Right lobe of liver (tissue), 6 donors: ENCODE measurements around the gene MGME1. TPM values are rescaled to one million over a fixed set of nuclear protein-coding genes. Genes with fewer than 3 reads are reported as not detected.

Source experiments
- ATAC-seq, 4 donors: fragments of 200-7000 bp; cut with Tn5 transposase; one replicate each; pipeline ENCODE4 v1.9.1; 2020; ENCODE audit warnings: mild to moderate bottlenecking in 4 of 4, moderate library complexity in 4 of 4
- DNase-seq, 3 donors: peaks; one replicate each; pipeline ENCODE4 v3.0.0-alpha.2; 2020
- H3K27ac ChIP-seq, 3 donors: fragments of 200-600 bp; one replicate each; pipeline ENCODE4 v1.8.0; 2022
- H3K27me3 ChIP-seq, 2 donors: fragments of 200-600 bp; one replicate each; pipeline ENCODE4 v1.8.0; 2022
- H3K36me3 ChIP-seq, 4 donors: fragments of 200-600 bp; sonication (generic) in 1 of 4; one replicate each; pipeline versions ENCODE4 v1.5.1 to v1.8.0; 2017 to 2022; ENCODE audit warnings: control low read depth in 1 of 4
- H3K4me1 ChIP-seq, 4 donors: fragments of 200-600 bp; sonication (generic) in 1 of 4; one replicate each; pipeline versions ENCODE4 v1.5.1 to v1.8.0; 2017 to 2022; ENCODE audit warnings: control low read depth in 1 of 4
- H3K4me3 ChIP-seq, 3 donors: fragments of 200-600 bp; one replicate each; pipeline ENCODE4 v1.8.0; 2022
- H3K9me3 ChIP-seq, 4 donors: fragments of 200-600 bp; sonication (generic) in 1 of 4; one replicate each; pipeline versions ENCODE4 v1.5.1 to v1.8.0; 2017 to 2022; ENCODE audit warnings: control low read depth in 1 of 4
- POLR2A ChIP-seq: fragments of 450-650 bp; IDR thresholded peaks from one replicate; pipeline ENCODE4 v1.6.1; 2017; ENCODE audit warnings: antibody characterized with exemption, mild to moderate bottlenecking
- WGBS: methylation state at CpG from one replicate; pipeline ENCODE4 v1.1.6; 2018; ENCODE audit warnings: low coverage, low lambda C conversion rate; ENCODE audit not compliant: insufficient coverage; ENCODE audit errors: missing lambda C conversion rate; 5-methylcytosine and 5-hydroxymethylcytosine counted together
- intact Hi-C, 2 donors: fragments of 100-400 bp; cut with DNase I; formaldehyde crosslinking; loops; one replicate each; pipeline versions ENCODE4 v1.11.2 to v1.14.1; 2022
- total RNA-seq, 6 experiments: library from RNA; depleted of rRNA in 2 of 6; stranded (reverse); fragments of >200 nt in 2 of 6; fragmentation: NEBNext Ultra II Directional in 3 of 6; extraction: Animal tissue kit (Norgen Biotek cat#: 25700) in 3 of 6; gene quantifications; one replicate each; pipeline versions ENCODE4 v1.1.0 to v1.2.4, GENCODE V29; 2016 to 2023
- TF ChIP-seq, protein P1 (sequence below), 4 donors: fragments of 200-600 bp in 3 of 4; fragments of 450-650 bp in 1 of 4; IDR thresholded peaks; one replicate each; pipeline versions ENCODE4 v1.5.1 to v1.8.0; 2016 to 2022; ENCODE audit warnings: antibody characterized with exemption in 4 of 4, mild to moderate bottlenecking in 2 of 4
- donor health status: DM: no; HTN: yes; CAD: no.
- donor health status: DM: no; HTN: no; CAD: no.
- donor health status: DM: no; HTN: no; CAD: no.
- donor health status: DM: no; HTN: yes; CAD: no.
- donor health status: DM: no; HTN: yes; CAD: no.

MGME1 gene
- total RNA-seq, 6 experiments from 2014 or later = 6.0 to 8.4 (median 7.5) TPM

DNA sequence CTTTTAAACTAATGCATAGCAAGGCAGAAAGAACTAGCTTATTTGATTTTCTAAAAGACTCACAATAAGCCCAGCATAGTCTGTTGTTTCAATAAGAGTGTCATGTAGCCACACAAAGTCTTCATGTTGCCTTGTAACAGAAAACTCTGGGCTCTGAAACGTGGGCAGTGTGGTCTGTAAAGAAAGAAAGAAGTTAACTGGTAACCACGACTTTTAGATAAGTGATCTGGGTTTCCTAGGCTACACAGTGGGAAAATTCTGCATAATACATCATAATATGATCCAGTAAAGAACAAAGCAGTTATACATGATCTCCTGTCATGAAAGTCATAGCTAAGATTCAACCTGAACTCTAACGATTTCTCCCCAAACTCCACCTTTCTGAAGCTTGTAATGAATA is 13.5 kb upstream of the MGME1 start:
- Histone ChIP-seq H3K4me3 (no peak overlapping the region), H3K36me3 (peaks cover 0 to 52% (median 22%) of the 10 kb centered on the region in 4 donors), H3K9me3 (no peaks in the 10 kb centered on the region), H3K4me1 (peaks cover 0 to 38% (median 12%) of the 10 kb centered on the region in 4 donors), H3K27me3 (no peaks in the 10 kb centered on the region), H3K27ac (no peak overlapping the region)
- intact Hi-C loops = no loop called here
- ATAC-seq (no peak), DNase-seq (no peak)
- 38% methylated on average over 3 of the region's 3 CpGs for WGBS
- no peak for TF ChIP-seq POLR2A
- TF ChIP-seq, protein P1, sequence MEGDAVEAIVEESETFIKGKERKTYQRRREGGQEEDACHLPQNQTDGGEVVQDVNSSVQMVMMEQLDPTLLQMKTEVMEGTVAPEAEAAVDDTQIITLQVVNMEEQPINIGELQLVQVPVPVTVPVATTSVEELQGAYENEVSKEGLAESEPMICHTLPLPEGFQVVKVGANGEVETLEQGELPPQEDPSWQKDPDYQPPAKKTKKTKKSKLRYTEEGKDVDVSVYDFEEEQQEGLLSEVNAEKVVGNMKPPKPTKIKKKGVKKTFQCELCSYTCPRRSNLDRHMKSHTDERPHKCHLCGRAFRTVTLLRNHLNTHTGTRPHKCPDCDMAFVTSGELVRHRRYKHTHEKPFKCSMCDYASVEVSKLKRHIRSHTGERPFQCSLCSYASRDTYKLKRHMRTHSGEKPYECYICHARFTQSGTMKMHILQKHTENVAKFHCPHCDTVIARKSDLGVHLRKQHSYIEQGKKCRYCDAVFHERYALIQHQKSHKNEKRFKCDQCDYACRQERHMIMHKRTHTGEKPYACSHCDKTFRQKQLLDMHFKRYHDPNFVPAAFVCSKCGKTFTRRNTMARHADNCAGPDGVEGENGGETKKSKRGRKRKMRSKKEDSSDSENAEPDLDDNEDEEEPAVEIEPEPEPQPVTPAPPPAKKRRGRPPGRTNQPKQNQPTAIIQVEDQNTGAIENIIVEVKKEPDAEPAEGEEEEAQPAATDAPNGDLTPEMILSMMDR (IDR thresholded peaks at IDR 0.05) = no peak

DNA sequence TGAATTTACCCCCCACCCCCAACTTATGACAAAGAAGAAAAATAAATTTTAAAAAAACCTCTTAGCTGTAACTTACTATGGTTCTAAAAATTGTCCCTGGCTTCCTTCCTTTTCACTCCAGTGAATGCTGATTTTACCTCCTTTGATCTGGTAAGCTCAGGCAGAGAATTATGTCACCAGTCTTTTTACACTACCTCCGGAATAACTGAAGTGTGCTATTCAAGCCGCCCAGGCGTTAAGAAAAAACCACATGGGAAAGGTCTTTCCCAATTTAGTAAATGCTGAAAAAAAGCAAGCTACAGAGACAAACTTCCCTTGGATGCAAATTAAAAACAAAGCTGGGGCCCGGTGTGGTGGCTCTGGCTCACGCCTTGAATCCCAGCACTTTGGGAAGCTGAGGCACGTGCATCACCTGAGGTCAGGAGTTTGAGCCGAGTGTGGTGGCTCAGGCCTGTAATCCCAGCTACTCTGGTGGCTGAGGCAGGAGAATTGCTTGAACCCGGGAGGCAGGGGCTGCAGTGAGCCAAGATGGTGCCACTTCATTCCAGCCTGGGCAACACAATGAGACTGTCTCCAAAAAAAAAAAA is 12.6 kb upstream of the MGME1 start:
- Histone ChIP-seq H3K36me3 (peaks cover 0 to 43% (median 15%) of the 10 kb centered on the region in 4 donors), H3K4me1 (peaks cover 0 to 44% (median 17%) of the 10 kb centered on the region in 4 donors), H3K4me3 (no peak overlapping the region), H3K27ac (no peak overlapping the region), H3K27me3 (no peaks in the 10 kb centered on the region), H3K9me3 (no peaks in the 10 kb centered on the region)
- WGBS = 70% methylated on average over 8 of the region's 8 CpGs
- no peak for DNase-seq
- TF ChIP-seq, protein P1 (IDR thresholded peaks at IDR 0.05) = no peak
- no peak for TF ChIP-seq POLR2A
- intact Hi-C loops = no loop called here
- ATAC-seq = no peak

DNA sequence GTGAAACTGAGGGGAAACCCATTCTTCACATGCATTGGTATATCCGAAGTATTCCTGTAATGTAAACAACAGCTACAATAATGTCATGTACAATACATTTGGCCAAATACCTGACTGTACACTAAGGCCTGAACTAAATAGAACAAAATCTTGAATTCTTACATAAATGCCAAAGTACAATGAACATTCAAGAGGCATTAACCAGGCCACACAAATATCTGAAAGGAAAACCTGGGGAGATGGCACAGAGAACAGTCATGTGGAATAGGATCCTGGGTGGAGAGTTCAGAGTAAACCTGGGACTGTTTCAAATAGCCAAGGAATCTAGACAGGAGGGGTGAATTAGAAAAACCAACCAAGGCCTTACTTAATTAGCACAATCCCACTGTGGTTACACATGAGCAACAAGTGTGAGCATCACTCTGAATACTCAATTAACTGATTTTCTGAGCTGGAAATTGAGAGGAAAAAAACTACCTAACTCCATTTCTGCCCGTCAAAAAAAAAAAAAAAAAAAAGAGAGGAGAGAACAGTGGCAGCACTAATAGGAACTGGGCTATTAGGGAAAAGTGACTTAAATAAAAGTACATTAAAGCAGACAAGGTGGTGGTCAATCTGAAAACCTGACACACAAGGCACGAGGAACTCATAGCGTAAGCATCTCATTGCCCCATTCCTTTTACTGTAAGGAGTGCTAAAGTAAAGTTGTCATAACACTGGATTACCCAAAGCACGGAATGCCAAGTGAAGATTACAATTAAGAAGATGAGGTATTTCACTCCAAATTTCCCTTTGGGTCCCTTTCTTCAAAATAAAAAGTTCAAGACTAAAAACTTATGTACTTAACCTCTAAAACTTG is 11.1 kb upstream of the MGME1 start:
- TF ChIP-seq POLR2A = no peak
- TF ChIP-seq, protein P1 (IDR thresholded peaks at IDR 0.05) = no peak
- Histone ChIP-seq H3K27ac (peak overlapping the region in 2 of 3 donors; percentile 10 to 22), H3K4me1 (peaks cover 0 to 52% (median 20%) of the 10 kb centered on the region in 4 donors), H3K4me3 (no peak overlapping the region), H3K36me3 (peaks cover 0 to 29% (median 13%) of the 10 kb centered on the region in 4 donors), H3K27me3 (no peaks in the 10 kb centered on the region), H3K9me3 (no peaks in the 10 kb centered on the region)
- intact Hi-C loops = no loop called here
- 54% methylated on average over 5 of the region's 5 CpGs for WGBS
- DNase-seq = no peak
- no peak for ATAC-seq

- TF ChIP-seq, protein P1 (IDR thresholded peaks at IDR 0.05) = peak in 2 of 4 donors; percentile 25 to 28
- no peak for TF ChIP-seq POLR2A
- no peak overlapping the region for H3K4me3 ChIP-seq
- peaks cover 0 to 58% (median 20%) of the 10 kb centered on the region in 4 donors for H3K4me1 ChIP-seq
- no peaks in the 10 kb centered on the region for H3K9me3 ChIP-seq
- intact Hi-C loops = no loop called here
- H3K36me3 ChIP-seq = peaks cover 0 to 21% (median 12%) of the 10 kb centered on the region in 4 donors
- WGBS = 20% methylated on average over 4 of the region's 5 CpGs
- ATAC-seq (peak; percentile 52 to 81 (median 54)), DNase-seq (no peak)
- H3K27me3 ChIP-seq = no peaks in the 10 kb centered on the region
- H3K27ac ChIP-seq = peak overlapping the region; percentile 0 to 45 (median 36)
Measured at GRCh38 chr20:17958373-17959256, 10.2 kb upstream of the MGME1 start.
